ENCODE results near the gene ADCK1.
"Not testable (repeated sequence)": the region's sequence is repeated elsewhere in the genome, so short reads cannot be mapped to it uniquely, and the experiment has no call there.

Gene ADCK1

DNA sequence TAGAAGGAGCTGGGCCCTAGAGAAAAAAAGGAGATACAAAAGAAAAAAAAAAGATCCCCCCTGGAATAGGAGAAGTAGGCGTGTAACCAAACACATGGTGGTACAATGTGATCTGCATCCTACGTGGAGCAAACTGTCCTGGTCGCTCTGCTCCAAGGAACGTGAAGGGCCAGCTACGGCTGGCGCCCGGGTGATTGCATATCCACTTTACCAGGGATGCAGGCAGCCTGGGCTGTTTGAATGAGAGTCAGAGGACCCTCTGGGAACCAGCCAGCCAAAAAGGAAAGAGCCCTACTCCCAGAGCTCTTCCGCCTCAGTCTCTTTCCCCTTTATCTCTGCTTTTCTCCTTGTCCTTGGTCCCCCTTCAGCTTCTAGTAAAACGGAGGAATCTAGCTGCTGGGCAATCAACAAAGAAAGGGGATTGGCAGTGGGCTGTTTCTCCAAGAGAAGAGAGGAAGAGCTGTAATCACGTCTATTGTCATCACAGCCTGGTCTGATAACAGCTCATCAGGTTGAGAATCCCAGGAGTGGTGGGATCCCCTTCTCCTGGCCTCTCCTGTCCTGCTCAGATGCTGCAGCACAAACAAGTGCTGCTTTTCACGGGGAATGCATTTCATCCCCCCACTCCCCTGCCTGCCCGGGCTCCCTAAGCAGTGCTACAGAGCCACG is 156.0 kb downstream of the ADCK1 start:
- DNase-seq = no peak

- not testable (repeated sequence) for DNase-seq
Measured at GRCh38 chr14:77959686-77960085, 159.8 kb downstream of the ADCK1 start.

GRCh38 chr14:77961847-77962580 is 162.1 kb downstream of the ADCK1 start:
- DNase-seq = no peak

DNA sequence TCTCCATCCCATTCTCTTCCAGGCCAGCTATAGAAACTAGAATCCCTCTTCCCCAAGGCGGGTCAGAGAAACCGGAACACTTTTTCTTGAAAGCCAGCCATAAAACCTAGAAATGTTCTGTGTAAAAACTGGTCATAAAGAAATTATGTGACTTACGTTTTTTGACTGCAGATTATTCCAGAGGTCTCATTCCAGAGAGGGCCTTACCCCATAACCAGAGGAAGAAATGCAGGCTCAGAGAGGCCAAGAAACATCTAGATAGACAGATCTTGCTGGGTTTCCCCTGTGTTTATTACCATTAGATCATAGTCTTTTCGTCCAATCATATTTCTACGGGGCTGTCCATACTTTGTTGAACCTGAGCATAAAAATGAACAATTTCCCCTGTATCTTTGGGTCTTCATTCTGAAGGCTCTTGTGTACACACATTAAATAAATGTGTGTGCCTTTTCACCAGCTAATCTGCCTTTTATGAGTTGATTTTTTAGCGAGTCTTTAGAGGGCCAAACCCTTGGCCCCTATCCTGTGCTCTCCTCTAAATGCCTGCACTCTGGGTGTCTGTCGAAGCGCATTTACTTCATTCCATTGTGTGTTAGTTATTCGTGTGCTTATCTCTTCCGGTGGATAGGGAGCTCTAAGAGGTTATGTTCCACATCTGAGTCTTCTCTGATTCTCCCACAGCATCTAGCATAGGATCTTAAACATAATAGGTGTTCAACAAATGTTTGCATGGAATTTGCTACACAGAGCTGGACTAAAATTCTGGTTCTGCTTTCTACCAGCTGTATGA is 163.0 kb downstream of the ADCK1 start:
- DNase-seq = no peak

DNA sequence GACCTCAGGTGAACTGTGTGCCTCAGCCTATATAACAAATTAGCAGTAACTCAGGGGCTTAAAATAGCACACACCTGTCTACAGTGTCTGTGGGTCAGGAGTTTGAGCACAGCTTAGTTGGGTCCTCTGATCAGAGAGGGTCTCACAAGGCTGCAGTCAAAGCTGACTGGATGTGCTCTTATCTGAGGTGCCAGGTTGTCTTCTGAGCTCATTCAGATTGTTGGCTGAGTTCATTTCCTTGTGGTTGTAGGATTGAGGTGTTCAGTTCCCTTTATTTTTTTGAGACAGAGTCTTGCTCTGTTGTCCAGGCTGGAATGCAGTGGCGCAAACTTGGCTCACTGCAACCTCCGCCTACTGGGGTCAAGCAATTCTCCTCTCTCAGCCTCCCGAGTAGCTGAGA is 164.7 kb downstream of the ADCK1 start:
- no peak for DNase-seq

DNA sequence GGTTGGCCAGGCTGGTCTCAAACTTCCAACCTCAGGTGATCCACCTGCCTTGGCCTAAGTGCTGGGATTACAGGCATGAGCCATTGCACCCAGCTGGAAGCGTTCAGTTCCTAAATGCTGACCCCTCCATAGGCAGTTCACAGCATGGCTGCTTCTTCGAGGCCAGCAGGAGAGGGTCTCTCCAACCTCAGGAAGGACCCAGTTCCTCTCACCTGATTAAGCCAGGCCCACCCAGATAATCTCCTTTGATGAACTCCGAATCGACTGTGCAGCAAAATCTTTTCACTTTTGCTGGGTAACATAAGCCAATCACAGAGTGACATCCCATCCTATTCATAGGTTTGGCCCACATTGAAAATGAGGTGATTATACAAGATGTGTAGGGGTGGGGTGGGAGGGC is 165.1 kb downstream of the ADCK1 start:
- no peak for DNase-seq

- DNase-seq = no peak
Measured at GRCh38 chr14:77965919-77966435, 166.1 kb downstream of the ADCK1 start.

DNA sequence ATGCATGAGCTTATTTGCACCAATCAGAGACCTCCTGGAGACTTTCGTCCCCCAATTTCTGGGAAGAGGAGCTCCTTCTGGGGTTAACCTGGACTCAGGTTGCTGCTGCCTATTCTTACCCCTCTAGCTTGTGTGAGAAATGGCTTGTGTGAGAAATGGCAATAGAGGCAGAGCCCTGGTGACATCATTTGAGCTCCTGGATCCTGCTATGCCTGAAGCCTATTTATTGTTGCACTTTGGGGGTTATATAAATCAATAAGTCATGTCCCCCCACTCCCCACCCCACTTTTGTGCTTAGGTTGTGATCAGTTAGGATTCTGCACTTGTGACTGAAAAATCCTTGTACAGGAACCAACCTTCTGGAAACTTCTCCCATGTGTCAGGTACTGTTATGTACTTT is 167.2 kb downstream of the ADCK1 start:
- DNase-seq = no peak

DNA sequence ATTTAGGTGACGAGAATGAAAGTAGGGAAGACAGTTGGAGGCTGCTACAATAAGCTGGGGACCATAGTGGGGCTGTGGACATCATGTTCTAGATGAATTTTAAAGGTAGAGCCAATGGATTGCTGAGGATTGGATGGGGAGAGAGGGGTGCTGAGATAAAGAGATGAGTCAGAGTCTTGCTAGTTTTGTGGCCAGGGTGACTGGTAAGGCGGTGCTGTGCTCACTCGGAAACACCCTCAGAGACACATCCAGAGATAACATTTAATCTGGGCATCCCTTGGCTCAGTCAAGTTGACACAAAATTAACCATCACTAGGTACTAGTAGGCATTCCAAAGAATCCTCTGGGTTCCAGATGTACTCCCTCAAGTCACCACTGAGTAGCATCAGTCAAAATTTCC is 170.7 kb downstream of the ADCK1 start:
- no peak for DNase-seq

- no peak for DNase-seq
Measured at GRCh38 chr14:77973246-77973645, 173.3 kb downstream of the ADCK1 start.

GRCh38 chr14:77976591-77976990 is 176.7 kb downstream of the ADCK1 start:
- DNase-seq = no peak

DNA sequence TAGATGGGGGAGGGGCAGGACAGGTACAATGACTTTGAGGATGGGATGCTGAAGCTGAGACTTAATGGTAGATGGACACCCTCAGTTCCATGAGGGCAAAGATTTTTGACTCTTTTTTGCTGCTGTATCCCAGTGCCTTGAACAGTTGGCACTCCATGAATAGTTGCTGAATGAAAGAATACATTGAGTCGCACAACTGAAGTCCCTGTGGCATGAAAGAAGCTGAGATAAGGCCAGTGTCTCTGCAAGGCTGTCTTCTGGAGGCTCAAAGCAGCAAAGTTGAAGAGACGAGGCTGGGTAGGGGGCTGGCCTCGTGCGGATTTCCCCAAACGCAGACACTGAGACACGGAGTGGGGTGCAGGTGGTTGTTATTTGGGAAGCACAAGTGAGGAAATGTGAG is 179.3 kb downstream of the ADCK1 start:
- no peak for DNase-seq

DNA sequence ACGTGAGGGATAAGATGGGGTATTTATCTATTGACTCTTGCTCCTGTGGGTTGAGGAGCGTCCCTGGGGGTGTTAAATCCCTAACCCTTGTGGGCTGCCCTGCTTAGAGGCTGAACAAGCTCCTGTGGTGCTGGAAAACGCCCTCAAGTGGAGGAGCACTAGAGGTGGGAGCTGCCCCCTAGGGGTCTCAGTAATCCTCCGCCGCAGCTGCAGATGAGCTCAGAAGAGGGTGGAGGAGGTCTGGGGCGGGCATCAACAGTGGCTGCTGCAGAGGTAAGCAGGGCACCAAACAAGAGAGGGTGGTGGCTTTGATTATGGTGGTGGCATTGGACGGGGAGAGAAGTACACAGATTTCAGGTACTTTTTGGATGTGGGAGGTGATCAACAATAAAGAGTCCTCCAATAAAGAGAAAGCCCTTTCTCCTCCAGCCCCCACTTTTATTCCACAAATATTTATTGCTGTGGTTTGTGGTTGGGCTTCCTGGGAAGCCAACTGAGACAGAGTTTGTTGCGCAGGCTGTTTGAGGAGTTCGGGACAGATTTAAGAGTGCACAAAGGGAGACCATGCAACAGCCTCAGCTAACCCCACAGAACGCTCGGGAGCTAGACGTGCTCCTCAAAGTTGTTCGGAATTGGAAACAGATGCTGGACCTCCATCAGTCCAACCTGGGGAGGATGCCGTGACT is 179.9 kb downstream of the ADCK1 start:
- DNase-seq = peak; percentile 67

DNA sequence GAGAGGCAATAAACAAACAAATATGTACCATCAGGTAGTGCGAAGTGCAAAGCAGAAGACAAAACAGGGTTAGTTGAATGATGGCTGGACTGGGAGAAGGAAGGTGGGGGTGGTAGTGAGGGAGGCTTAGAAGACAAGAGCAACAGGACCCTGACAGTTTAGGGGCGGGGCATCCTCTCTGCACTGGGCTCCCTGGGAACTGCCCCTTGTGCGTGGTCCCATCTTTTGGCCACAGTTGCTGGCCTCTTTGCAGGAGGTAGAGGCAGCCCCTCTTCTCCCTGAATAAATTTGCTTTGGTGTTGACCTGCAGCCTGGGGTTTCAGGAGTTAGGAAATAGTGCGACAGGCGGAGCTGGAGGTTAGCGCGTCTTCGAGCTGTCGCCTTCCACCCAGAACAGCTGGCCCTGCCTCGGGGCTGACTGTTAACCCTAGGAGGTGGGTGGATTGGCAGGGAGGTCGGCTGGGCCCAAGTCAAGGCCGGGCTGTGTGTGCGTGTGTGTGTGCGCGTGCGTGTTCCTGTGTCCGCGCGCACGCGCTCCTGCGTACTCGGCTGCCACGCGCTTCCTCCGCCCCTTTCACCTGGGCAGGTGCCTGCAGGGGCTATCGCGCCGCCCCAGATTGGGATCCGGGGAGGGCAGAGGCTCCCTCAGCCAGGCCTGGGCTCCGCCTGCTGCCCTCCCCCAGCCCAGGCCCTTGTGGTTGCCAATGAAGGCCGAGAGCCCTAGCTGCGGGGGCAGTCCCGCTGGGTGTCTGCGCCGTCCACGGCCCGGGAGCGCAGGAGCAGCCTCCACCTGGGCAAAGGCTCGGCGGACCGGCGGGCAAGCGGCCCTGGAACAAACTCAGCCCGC is 180.8 kb downstream of the ADCK1 start:
- DNase-seq = no peak
